Nephron progenitor cell (in vitro differentiated cells): ENCODE results near the gene CEP41.
A peak's percentile ranks its signal among the peaks of the same experiment; 100 is the strongest.
"Not testable (repeated sequence)": the region's sequence is repeated elsewhere in the genome, so short reads cannot be mapped to it uniquely, and the experiment has no call there.

ENCODE experiments used
- DNase-seq: peaks from one replicate; pipeline ENCODE4 v3.0.0; 2021
- H3K27ac Mint-ChIP-seq: 2 replicates; pipeline ENCODE4 v1.8.0; 2021; ENCODE audit warnings: mild to moderate bottlenecking, moderate library complexity, mixed read lengths
- H3K27me3 Mint-ChIP-seq: 2 replicates; pipeline ENCODE4 v1.8.0; 2021; ENCODE audit warnings: mild to moderate bottlenecking, low read depth, mixed read lengths; ENCODE audit not compliant: poor library complexity
- H3K36me3 Mint-ChIP-seq: 2 replicates; pipeline ENCODE4 v1.8.0; 2021; ENCODE audit warnings: low read depth, mixed read lengths
- H3K4me1 Mint-ChIP-seq: 2 replicates; pipeline ENCODE4 v1.8.0; 2021; ENCODE audit warnings: mixed read lengths
- H3K4me3 Mint-ChIP-seq: 2 replicates; pipeline ENCODE4 v1.8.0; 2021; ENCODE audit warnings: mild to moderate bottlenecking, moderate library complexity, mixed read lengths
- H3K9me3 Mint-ChIP-seq: 2 replicates; pipeline ENCODE4 v1.8.0; 2021; ENCODE audit warnings: mild to moderate bottlenecking, moderate library complexity, mixed read lengths
- CTCF ChIP-seq: fragments of 200-600 bp; sonication (generic); IDR thresholded peaks from 2 replicates; pipeline ENCODE4 v1.5.0; 2021; ENCODE audit warnings: antibody characterized with exemption

Gene CEP41

GRCh38 chr7:130468612-130469011 is 27.8 kb upstream of the CEP41 start:
- Mint-ChIP-seq H3K9me3 (peaks cover 15% of the 10 kb centered on the region), H3K27me3 (no peaks in the 10 kb centered on the region), H3K36me3 (peaks cover 3% of the 10 kb centered on the region), H3K4me3 (no peak overlapping the region), H3K4me1 (peaks cover 8% of the 10 kb centered on the region), H3K27ac (peak overlapping the region; percentile 74)
- no peak for TF ChIP-seq CTCF
- DNase-seq = no peak

GRCh38 chr7:130463553-130464434 is 23.0 kb upstream of the CEP41 start:
- peaks cover 54% of the 10 kb centered on the region for H3K9me3 Mint-ChIP-seq
- no peak overlapping the region for H3K4me3 Mint-ChIP-seq
- DNase-seq = no peak
- H3K27me3 Mint-ChIP-seq = no peaks in the 10 kb centered on the region
- H3K36me3 Mint-ChIP-seq = peaks cover 18% of the 10 kb centered on the region
- no peak for TF ChIP-seq CTCF
- no peaks in the 10 kb centered on the region for H3K4me1 Mint-ChIP-seq
- no peak overlapping the region for H3K27ac Mint-ChIP-seq

- DNase-seq = no peak
- Mint-ChIP-seq H3K27me3 (no peaks in the 10 kb centered on the region), H3K4me3 (no peak overlapping the region), H3K36me3 (peaks cover 27% of the 10 kb centered on the region), H3K4me1 (no peaks in the 10 kb centered on the region), H3K27ac (no peak overlapping the region), H3K9me3 (peaks cover 64% of the 10 kb centered on the region)
- no peak for TF ChIP-seq CTCF
These were observed 20.5 kb upstream of the CEP41 start for GRCh38 chr7:130461272-130461671.

GRCh38 chr7:130458257-130458656 is 17.4 kb upstream of the CEP41 start:
- no peak overlapping the region for H3K4me3 Mint-ChIP-seq
- H3K9me3 Mint-ChIP-seq = peaks cover 51% of the 10 kb centered on the region
- no peak overlapping the region for H3K27ac Mint-ChIP-seq
- H3K36me3 Mint-ChIP-seq = peaks cover 20% of the 10 kb centered on the region
- peaks cover 10% of the 10 kb centered on the region for H3K4me1 Mint-ChIP-seq
- no peak for TF ChIP-seq CTCF
- no peak for DNase-seq
- no peaks in the 10 kb centered on the region for H3K27me3 Mint-ChIP-seq

- no peak overlapping the region for H3K27ac Mint-ChIP-seq
- H3K9me3 Mint-ChIP-seq = peaks cover 40% of the 10 kb centered on the region
- peaks cover 19% of the 10 kb centered on the region for H3K36me3 Mint-ChIP-seq
- H3K4me1 Mint-ChIP-seq = peaks cover 10% of the 10 kb centered on the region
- no peaks in the 10 kb centered on the region for H3K27me3 Mint-ChIP-seq
- DNase-seq = no peak
- H3K4me3 Mint-ChIP-seq = no peak overlapping the region
- no peak for TF ChIP-seq CTCF
These were observed 14.1 kb upstream of the CEP41 start for GRCh38 chr7:130454959-130455358.

GRCh38 chr7:130452951-130453350 is 12.1 kb upstream of the CEP41 start:
- no peak for TF ChIP-seq CTCF
- no peak for DNase-seq
- peaks cover 9% of the 10 kb centered on the region for H3K36me3 Mint-ChIP-seq
- H3K27me3 Mint-ChIP-seq = no peaks in the 10 kb centered on the region
- peaks cover 10% of the 10 kb centered on the region for H3K4me1 Mint-ChIP-seq
- no peak overlapping the region for H3K27ac Mint-ChIP-seq
- H3K9me3 Mint-ChIP-seq = peaks cover 38% of the 10 kb centered on the region
- H3K4me3 Mint-ChIP-seq = no peak overlapping the region

GRCh38 chr7:130451344-130451743 is 10.5 kb upstream of the CEP41 start:
- not testable (repeated sequence) for H3K4me1 Mint-ChIP-seq, H3K27me3 Mint-ChIP-seq, H3K27ac Mint-ChIP-seq, H3K4me3 Mint-ChIP-seq, H3K36me3 Mint-ChIP-seq, DNase-seq
- peaks cover 52% of the 10 kb centered on the region for H3K9me3 Mint-ChIP-seq
